ENCODE data around the gene PRKN.

DNA sequence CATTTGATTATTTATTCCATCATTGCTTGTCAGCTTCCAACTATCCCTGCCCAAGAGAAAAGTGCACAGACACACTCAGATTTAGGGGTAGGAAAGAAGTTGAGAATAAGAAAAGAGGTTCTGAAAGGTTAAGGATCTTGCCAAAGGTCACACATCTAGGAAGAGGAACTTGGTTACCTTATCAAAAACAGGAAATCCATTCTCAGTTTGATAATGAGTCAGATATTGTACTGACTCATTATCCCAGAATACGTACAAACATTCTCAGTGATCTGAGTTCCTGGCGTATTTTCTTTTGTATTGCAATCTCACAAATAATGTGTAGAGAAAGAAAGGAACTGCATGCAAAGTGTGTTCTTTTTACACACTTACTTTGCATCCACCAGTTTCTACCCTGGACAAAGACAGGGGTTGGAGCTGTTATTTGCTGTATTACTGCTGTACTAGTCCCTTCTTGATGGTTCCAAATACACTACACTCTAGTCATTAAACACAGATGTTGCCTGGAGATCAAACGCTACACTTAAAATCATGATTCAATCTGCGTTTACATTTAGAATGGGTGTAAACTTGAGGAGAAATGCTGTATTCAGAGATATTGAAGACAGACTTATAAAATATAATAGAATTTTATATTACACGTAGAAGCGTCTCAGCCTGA is 545.7 kb downstream of the PRKN start:
- TF ChIP-seq, protein P1, sequence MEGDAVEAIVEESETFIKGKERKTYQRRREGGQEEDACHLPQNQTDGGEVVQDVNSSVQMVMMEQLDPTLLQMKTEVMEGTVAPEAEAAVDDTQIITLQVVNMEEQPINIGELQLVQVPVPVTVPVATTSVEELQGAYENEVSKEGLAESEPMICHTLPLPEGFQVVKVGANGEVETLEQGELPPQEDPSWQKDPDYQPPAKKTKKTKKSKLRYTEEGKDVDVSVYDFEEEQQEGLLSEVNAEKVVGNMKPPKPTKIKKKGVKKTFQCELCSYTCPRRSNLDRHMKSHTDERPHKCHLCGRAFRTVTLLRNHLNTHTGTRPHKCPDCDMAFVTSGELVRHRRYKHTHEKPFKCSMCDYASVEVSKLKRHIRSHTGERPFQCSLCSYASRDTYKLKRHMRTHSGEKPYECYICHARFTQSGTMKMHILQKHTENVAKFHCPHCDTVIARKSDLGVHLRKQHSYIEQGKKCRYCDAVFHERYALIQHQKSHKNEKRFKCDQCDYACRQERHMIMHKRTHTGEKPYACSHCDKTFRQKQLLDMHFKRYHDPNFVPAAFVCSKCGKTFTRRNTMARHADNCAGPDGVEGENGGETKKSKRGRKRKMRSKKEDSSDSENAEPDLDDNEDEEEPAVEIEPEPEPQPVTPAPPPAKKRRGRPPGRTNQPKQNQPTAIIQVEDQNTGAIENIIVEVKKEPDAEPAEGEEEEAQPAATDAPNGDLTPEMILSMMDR (IDR thresholded peaks at IDR 0.05): no peak
- TF ChIP-seq POLR2A (IDR thresholded peaks at IDR 0.05): no peak
